IMR-90 (cell line): ENCODE measurements around the gene CRIP1.

Experiments
- CHD1 ChIP-seq: IDR thresholded peaks from 2 replicates; pipeline ENCODE4 v1.6.1; 2012; ENCODE audit warnings: low read depth, low read length, improper control_type of control experiment
- POLR2A ChIP-seq: IDR thresholded peaks from 2 replicates; pipeline ENCODE4 v1.6.1; 2012; ENCODE audit warnings: mild to moderate bottlenecking, low read depth, low read length
- RAD21 ChIP-seq: IDR thresholded peaks from 2 replicates; pipeline ENCODE4 v1.6.1; 2012; ENCODE audit warnings: low read length, improper control_type of control experiment
- SMC3 ChIP-seq: fragments of 150-350 bp; IDR thresholded peaks from 2 replicates; pipeline ENCODE4 v1.6.1; 2016; ENCODE audit warnings: low read depth, mild to moderate bottlenecking, antibody characterized with exemption, low read length, moderate library complexity
- TF ChIP-seq, protein P1 (sequence below): conservative IDR thresholded peaks from 2 replicates; pipeline ENCODE4 v1.5.1; 2012; ENCODE audit warnings: mild to moderate bottlenecking, low read depth, low read length, improper control_type of control experiment
- TF ChIP-seq, protein P2 (sequence below): fragments of 150-350 bp; IDR thresholded peaks from 2 replicates; pipeline ENCODE4 v1.6.1; 2017; ENCODE audit warnings: mild to moderate bottlenecking, antibody characterized with exemption, low read length, low read depth

DNA sequence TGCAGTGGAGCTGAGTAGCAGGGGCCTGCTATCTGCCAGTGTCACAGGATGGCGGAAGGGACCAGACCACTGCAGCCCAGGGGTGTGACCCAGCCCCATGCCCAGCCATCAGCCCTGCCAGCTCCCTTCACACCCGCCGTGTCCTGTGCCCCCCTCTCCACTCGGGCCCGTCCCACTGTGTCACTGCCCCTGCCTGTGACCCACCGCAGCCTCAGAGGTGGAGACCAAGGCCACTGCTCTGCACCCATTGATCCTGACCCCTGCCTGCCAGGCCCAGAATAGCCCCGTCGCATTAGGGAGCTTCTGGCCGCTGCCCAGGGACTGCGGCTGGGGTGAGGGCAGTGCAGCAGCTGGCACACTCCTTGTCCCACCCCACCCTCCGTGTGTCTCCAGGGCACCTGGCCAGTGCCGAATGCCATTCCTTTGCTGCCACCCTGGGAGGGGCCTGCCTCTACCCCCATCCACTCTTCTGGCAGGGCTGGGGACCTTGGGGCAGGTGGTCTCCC, 14.1 kb upstream of the CRIP1 start:
- TF ChIP-seq CHD1 = no peak
- TF ChIP-seq RAD21 = no peak
- TF ChIP-seq, protein P1, sequence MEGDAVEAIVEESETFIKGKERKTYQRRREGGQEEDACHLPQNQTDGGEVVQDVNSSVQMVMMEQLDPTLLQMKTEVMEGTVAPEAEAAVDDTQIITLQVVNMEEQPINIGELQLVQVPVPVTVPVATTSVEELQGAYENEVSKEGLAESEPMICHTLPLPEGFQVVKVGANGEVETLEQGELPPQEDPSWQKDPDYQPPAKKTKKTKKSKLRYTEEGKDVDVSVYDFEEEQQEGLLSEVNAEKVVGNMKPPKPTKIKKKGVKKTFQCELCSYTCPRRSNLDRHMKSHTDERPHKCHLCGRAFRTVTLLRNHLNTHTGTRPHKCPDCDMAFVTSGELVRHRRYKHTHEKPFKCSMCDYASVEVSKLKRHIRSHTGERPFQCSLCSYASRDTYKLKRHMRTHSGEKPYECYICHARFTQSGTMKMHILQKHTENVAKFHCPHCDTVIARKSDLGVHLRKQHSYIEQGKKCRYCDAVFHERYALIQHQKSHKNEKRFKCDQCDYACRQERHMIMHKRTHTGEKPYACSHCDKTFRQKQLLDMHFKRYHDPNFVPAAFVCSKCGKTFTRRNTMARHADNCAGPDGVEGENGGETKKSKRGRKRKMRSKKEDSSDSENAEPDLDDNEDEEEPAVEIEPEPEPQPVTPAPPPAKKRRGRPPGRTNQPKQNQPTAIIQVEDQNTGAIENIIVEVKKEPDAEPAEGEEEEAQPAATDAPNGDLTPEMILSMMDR = no peak
- TF ChIP-seq, protein P2, sequence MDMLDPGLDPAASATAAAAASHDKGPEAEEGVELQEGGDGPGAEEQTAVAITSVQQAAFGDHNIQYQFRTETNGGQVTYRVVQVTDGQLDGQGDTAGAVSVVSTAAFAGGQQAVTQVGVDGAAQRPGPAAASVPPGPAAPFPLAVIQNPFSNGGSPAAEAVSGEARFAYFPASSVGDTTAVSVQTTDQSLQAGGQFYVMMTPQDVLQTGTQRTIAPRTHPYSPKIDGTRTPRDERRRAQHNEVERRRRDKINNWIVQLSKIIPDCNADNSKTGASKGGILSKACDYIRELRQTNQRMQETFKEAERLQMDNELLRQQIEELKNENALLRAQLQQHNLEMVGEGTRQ = no peak
- no peak for TF ChIP-seq POLR2A
- no peak for TF ChIP-seq SMC3
